Measurements from ENCODE around the gene SLC1A2.
A peak's percentile ranks its signal among the peaks of the same experiment; 100 is the strongest.

SLC1A2 gene

DNA sequence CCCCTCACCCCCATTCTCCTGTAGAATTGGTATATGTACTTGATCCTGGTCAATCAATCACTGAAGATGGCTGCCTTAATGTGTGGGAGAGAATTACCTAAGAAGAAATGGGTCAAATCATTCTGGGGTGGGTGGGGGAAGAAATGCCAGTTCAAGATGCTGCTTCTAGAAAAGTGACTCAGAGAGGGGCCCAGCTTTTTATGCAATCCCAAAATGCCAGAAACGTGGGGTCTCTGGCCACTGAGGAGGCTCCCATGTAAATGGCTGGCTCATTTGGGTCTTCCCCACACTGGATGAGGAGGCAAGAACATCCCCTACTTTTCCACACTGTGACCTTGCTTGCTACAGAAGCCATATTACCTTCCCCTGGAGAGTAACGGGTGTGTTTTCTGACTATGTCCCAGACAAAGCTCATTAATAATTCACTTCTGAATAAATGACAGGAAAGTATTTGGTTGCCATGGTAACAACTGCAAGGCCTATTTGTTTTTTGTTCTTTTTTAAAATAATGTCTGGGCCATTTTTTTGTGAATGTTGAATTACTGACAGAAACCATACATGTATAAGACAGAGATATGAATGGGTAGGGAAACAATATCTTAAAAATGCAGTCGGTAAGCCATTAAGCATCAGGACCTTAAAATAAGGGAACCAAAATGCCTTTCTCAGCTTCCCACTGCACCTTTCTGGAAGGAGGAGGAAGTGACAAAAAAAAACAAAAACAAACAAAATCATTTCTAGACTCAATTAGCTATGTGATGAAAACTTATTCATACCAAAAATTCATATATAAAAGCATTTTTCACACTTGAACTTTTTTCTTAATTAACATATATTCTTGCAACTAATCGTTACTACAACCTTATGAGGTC is 32.0 kb downstream of the SLC1A2 start:
- in situ Hi-C loops (cut with HindIII; ENCODE audit: low sequenced_read_pairs), result loop anchor here (25.0 kb wide), 1 partner anchor 800 kb away; no protein-coding TSS in a partner anchor
- TF ChIP-seq, protein P1, sequence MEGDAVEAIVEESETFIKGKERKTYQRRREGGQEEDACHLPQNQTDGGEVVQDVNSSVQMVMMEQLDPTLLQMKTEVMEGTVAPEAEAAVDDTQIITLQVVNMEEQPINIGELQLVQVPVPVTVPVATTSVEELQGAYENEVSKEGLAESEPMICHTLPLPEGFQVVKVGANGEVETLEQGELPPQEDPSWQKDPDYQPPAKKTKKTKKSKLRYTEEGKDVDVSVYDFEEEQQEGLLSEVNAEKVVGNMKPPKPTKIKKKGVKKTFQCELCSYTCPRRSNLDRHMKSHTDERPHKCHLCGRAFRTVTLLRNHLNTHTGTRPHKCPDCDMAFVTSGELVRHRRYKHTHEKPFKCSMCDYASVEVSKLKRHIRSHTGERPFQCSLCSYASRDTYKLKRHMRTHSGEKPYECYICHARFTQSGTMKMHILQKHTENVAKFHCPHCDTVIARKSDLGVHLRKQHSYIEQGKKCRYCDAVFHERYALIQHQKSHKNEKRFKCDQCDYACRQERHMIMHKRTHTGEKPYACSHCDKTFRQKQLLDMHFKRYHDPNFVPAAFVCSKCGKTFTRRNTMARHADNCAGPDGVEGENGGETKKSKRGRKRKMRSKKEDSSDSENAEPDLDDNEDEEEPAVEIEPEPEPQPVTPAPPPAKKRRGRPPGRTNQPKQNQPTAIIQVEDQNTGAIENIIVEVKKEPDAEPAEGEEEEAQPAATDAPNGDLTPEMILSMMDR (IDR thresholded peaks at IDR 0.05; ENCODE audit: low read depth, low read length, missing control alignments), result peak; percentile 52
- H3K4me3 ChIP-seq (ENCODE audit: low read depth, low read length), result no peak overlapping the region
- DNase-seq (ENCODE audit: low read depth), result peak; percentile 27

DNA sequence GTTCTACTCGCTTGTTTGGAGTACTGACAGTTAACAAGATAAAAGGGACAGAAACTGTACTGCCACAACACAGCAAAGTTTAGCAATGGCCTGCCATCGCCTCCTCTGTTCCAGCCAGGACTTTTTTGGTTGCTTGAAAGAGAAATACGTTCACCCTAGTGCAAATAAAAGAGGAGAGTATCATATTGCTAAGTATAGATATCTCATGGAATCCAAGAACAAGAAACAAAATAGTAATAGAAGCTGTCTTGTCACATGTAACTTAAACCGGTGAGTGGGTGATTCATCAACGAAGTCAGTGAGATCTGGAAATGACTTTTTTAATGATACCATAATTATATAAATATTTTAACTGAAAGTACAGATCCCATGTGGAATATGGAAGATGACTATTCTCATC is 35.4 kb downstream of the SLC1A2 start:
- no peak overlapping the region for H3K4me3 ChIP-seq (ENCODE audit: low read depth, low read length)
- TF ChIP-seq, protein P1 (IDR thresholded peaks at IDR 0.05; ENCODE audit: low read depth, low read length, missing control alignments), result no peak
- in situ Hi-C loops (cut with HindIII; ENCODE audit: low sequenced_read_pairs), result loop anchor here (25.0 kb wide), 1 partner anchor 797 kb away; no protein-coding TSS in a partner anchor
- DNase-seq (ENCODE audit: low read depth), result no peak

DNA sequence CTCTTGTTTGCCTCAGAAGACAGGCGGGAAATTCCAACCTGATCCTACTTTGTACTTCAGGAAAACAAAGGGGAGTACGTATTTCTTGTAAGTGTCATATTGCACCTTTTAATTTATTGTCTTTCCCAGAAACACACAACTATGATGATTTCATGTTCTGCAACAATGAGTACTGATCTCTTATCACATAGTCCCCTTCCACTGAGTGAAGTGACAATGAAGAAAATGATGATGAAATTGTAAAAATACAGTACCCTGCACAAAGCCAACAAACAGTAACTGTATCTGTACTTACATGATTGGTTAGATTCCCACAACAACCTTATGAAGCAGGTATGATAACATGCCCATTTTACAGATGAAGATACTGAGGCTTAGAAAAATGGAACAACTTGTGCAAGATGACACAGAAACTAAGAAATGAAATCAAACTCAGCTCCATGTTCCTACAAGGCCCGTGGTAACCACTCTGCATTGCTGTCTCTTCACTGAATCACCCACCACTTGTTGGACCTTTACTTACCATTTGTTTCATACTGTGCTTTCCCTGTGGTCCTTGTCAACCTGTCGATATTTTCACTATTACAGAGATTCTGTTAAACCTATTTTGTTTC is 37.5 kb downstream of the SLC1A2 start:
- no peak overlapping the region for H3K4me3 ChIP-seq (ENCODE audit: low read depth, low read length)
- DNase-seq (ENCODE audit: low read depth), result no peak
- in situ Hi-C loops (cut with HindIII; ENCODE audit: low sequenced_read_pairs), result loop anchor here (25.0 kb wide), 1 partner anchor 795 kb away; no protein-coding TSS in a partner anchor
- TF ChIP-seq, protein P1 (IDR thresholded peaks at IDR 0.05; ENCODE audit: low read depth, low read length, missing control alignments), result no peak

DNA sequence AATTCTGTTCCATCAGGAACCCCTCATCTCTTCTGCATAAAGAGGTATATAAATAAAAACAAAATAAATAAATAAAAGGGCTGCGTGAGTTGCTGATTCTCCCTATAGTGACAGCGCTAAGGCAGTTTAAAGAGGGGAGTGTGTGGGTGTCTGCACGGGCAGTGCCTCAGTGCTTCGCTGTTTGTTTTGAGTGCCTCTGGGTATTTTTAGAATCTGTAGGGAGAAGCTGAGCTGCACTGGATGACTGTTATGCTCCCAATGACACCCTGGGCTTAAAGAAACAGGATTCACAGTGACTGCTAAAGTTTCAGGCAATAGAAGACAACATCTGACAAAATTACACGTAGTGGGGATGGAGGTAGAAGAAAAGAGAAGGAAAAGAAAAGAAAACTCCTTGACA is 38.8 kb downstream of the SLC1A2 start:
- no peak for DNase-seq (ENCODE audit: low read depth)
- no peak overlapping the region for H3K4me3 ChIP-seq (ENCODE audit: low read depth, low read length)
- in situ Hi-C loops (cut with HindIII; ENCODE audit: low sequenced_read_pairs), result loop anchor here (25.0 kb wide), 1 partner anchor 793 kb away; no protein-coding TSS in a partner anchor
- TF ChIP-seq, protein P1 (IDR thresholded peaks at IDR 0.05; ENCODE audit: low read depth, low read length, missing control alignments), result no peak

DNA sequence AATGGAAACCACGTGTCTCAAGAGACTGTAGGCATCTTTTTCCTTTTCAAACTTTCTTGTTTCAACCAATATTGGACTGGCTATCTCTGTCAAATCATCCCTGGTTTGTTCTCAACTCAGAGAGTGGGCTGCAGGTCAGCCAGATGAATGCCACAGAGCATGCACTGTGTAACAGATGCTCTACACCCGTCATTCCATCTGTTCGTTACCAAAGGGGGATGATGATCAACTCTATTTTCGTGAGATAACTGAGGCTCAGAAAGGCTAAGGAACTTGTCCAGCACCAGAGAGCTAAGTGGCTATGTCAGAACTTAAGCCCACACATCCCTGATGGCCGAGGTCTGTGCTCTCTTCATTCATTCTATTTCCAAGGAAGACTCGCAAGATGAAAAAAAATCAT is 42.1 kb downstream of the SLC1A2 start:
- no peak for DNase-seq (ENCODE audit: low read depth)
- no peak overlapping the region for H3K4me3 ChIP-seq (ENCODE audit: low read depth, low read length)
- TF ChIP-seq, protein P1 (IDR thresholded peaks at IDR 0.05; ENCODE audit: low read depth, low read length, missing control alignments), result no peak
- in situ Hi-C loops (cut with HindIII; ENCODE audit: low sequenced_read_pairs), result loop anchor here (5.0 to 25.0 kb wide), 2 partner anchors 450 to 790 kb away; no protein-coding TSS in a partner anchor

DNA sequence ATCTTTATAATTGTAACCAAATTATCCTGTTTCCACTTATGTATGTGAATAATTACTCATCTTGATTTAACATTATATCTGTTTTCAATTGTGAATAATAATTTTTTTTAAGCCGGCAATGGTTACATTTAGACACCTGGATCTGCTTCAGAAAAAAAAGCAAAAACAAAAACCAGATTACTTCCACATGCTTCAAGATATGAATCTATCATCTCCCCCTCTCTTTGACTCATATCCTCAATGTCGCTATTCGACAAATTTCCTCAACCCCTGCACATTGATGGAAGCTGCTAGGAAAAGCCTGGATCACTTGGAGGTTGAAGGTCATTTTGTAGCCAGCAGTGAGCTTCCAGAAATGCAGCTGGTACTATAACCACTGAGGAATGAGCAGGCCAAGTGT is 42.7 kb downstream of the SLC1A2 start:
- H3K4me3 ChIP-seq (ENCODE audit: low read depth, low read length), result no peak overlapping the region
- in situ Hi-C loops (cut with HindIII; ENCODE audit: low sequenced_read_pairs), result loop anchor here (5.0 to 25.0 kb wide), 2 partner anchors 449 to 789 kb away; no protein-coding TSS in a partner anchor
- no peak for DNase-seq (ENCODE audit: low read depth)
- TF ChIP-seq, protein P1 (IDR thresholded peaks at IDR 0.05; ENCODE audit: low read depth, low read length, missing control alignments), result no peak

All from astrocyte of the cerebellum (primary cell).